PC-9 (cell line): ENCODE data around the gene HMCES.
"Not testable (repeated sequence)": the region's sequence is repeated elsewhere in the genome, so short reads cannot be mapped to it uniquely, and the experiment has no call there.

Source experiments
- CTCF ChIP-seq: fragments of 200-600 bp; sonication (generic); conservative IDR thresholded peaks from 2 replicates; pipeline ENCODE4 v1.6.1; 2017; ENCODE audit warnings: mixed run types, antibody characterized with exemption, mild to moderate bottlenecking, moderate library complexity
- EZH2 ChIP-seq: fragments of 200-600 bp; sonication (generic); IDR thresholded peaks from 2 replicates; pipeline ENCODE4 v1.8.0; 2017; ENCODE audit warnings: antibody characterized with exemption, low read depth

- not testable (repeated sequence) for TF ChIP-seq CTCF, EZH2
Measured at GRCh38 chr3:129264994-129265393, 13.7 kb upstream of the HMCES start.
